GOT3 (cell line): ENCODE measurements around the gene RUNX2.
"Not testable (repeated sequence)": the region's sequence is repeated elsewhere in the genome, so short reads cannot be mapped to it uniquely, and the experiment has no call there.

Experiments used
- DNase-seq: peaks from one replicate; lab custom pipeline; 2025; ENCODE audit warnings: mixed read lengths; lab: John Stamatoyannopoulos, UW

RUNX2 gene

GRCh38 chr6:45457141-45457540, 129.0 kb downstream of the RUNX2 start:
- DNase-seq, result no peak

- DNase-seq, result no peak
Observed at GRCh38 chr6:45458672-45459071, 130.5 kb downstream of the RUNX2 start.

GRCh38 chr6:45460166-45460565, 132.0 kb downstream of the RUNX2 start:
- no peak for DNase-seq

GRCh38 chr6:45461486-45461885, 133.4 kb downstream of the RUNX2 start:
- no peak for DNase-seq

- DNase-seq, result no peak
Observed at GRCh38 chr6:45462190-45463134, 134.3 kb downstream of the RUNX2 start.

GRCh38 chr6:45464685-45465084, 136.6 kb downstream of the RUNX2 start:
- no peak for DNase-seq

GRCh38 chr6:45466686-45467085, 138.6 kb downstream of the RUNX2 start:
- DNase-seq, result no peak

- DNase-seq, result not testable (repeated sequence)
Observed at GRCh38 chr6:45467417-45467816, 139.3 kb downstream of the RUNX2 start.

GRCh38 chr6:45467853-45468252, 139.7 kb downstream of the RUNX2 start:
- DNase-seq, result no peak

- DNase-seq, result no peak
Observed at GRCh38 chr6:45469663-45470062, 141.5 kb downstream of the RUNX2 start.

- DNase-seq, result no peak
Observed at GRCh38 chr6:45470131-45470738, 142.1 kb downstream of the RUNX2 start.

GRCh38 chr6:45472382-45472781, 144.3 kb downstream of the RUNX2 start:
- DNase-seq, result no peak

- no peak for DNase-seq
Observed at GRCh38 chr6:45473121-45473993, 145.2 kb downstream of the RUNX2 start.

GRCh38 chr6:45474376-45474775, 146.2 kb downstream of the RUNX2 start:
- DNase-seq, result no peak

GRCh38 chr6:45476341-45476740, 148.2 kb downstream of the RUNX2 start:
- DNase-seq, result no peak

- no peak for DNase-seq
Observed at GRCh38 chr6:45477278-45477677, 149.1 kb downstream of the RUNX2 start.

- no peak for DNase-seq
Observed at GRCh38 chr6:45477790-45478189, 149.7 kb downstream of the RUNX2 start.

- DNase-seq, result no peak
Observed at GRCh38 chr6:45478240-45478639, 150.1 kb downstream of the RUNX2 start.

- no peak for DNase-seq
Observed at GRCh38 chr6:45479834-45480751, 152.0 kb downstream of the RUNX2 start.

GRCh38 chr6:45480752-45481415, 152.8 kb downstream of the RUNX2 start:
- DNase-seq, result no peak

GRCh38 chr6:45483021-45483420, 154.9 kb downstream of the RUNX2 start:
- DNase-seq, result no peak
